ENCODE measurements around the gene HABP4.

DNA sequence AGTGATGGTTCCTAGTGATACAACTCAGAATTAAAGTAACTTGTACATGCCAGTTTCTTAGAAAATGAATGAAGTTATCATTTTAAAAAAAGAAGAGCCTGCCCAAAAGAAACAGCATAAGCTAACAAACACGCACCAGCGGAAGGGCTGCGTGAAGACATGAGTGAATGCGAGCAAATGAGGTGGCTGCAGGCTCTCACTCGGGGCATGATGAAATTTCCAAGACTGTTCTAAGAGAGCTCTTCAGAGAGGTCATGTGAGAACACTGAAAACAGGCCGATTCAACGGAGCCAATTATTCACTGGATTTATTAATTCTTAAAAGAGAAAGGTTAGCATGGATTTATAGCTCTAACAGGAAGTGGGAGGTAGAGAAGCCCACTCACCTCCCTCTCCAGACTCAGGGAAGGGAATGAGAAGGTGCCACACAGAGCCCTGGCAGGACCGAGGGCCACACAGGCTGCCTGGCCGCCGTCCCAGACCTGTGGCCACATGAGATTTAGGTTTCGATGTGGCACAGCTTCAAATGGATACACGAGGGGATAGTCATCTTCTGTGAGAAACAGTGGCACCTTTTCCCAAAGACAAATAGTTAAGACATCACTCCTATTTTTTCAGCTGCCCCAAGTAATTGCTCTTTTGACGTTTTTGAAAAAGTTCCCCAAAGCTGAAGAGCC is 55.5 kb downstream of the HABP4 start:
- TF ChIP-seq, protein P1, sequence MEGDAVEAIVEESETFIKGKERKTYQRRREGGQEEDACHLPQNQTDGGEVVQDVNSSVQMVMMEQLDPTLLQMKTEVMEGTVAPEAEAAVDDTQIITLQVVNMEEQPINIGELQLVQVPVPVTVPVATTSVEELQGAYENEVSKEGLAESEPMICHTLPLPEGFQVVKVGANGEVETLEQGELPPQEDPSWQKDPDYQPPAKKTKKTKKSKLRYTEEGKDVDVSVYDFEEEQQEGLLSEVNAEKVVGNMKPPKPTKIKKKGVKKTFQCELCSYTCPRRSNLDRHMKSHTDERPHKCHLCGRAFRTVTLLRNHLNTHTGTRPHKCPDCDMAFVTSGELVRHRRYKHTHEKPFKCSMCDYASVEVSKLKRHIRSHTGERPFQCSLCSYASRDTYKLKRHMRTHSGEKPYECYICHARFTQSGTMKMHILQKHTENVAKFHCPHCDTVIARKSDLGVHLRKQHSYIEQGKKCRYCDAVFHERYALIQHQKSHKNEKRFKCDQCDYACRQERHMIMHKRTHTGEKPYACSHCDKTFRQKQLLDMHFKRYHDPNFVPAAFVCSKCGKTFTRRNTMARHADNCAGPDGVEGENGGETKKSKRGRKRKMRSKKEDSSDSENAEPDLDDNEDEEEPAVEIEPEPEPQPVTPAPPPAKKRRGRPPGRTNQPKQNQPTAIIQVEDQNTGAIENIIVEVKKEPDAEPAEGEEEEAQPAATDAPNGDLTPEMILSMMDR (IDR thresholded peaks at IDR 0.05): no peak
- TF ChIP-seq POLR2A (IDR thresholded peaks at IDR 0.05): no peak
